NCI-H748 treated with DMSO at 0.1 percent for 48 hours (cell line): ENCODE results near the gene PTGER3.

ENCODE experiments used
- DNase-seq: peaks from one replicate; lab custom pipeline; 2025; lab: John Stamatoyannopoulos, UW

Gene PTGER3

DNA sequence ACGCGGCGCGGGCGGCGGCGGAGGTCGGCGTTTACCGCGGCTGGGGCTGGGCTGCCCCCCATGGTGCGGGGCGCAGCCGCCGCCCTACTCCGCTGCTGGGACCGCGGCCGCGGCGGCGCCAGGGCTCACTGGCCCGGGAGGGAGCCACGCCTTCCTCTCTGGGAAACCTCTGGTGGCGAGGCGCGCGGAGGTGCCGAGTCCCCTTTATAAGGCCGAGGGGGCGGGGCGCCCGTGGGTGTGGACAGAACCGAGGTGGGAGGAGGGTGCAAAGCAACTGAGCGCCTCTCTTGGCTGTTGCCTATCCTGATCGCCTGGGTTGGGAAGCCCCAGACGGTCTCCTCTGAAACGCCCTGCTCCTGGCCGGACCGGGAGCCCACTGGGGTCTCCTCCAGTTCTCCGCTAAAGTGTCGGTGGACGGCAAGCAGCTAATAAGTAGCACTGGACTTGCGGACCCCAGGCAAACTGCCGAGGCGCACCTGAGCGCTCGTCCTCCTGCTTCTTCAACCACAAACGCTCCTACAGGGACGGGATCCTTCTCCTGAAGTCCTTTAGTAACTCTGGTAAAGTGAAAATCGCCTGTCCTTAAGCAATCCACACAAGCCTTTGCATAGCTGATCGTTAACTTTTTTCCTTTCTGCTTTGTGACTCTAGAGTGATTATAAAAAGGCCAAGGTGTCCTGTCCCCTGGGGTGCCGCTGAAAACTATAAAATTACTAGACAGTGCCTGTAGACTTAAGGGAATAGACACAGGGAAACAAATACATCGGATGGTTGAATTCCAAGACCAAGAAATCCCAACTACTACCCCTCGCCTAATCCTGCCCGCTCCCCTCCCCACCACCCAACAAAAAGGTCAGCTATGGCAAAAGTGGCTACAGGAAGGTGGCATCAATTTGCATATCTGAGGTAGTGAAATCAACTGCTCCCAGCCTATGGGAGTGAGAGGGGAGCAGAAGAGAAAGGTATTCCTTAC is at the start of gene PTGER3:
Gene PTGER3 (minus strand): TSS at position 182 of the 973 bp plus-strand sequence. CDS start 239 bp downstream, outside the sequence.
- DNase-seq: peak; percentile 79

DNA sequence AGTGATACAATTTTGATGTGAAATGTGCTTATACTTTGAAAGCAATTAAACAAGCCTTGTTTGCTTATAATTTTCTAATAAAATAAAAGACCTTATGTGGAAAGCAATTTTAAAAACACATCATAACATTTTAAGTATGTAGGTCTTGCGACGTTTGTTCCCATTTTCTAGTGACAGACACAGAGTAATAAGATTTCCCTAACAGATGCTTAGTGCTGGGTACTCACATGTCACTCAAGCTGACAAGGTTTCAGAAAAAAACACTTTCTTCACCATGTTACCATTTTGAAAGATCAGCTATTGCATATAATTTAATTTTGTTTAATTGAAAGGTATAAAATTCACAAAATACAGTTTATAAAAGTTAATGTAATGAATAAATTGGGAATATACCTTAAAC is 47.3 kb upstream of the PTGER3 start:
- DNase-seq: no peak

DNA sequence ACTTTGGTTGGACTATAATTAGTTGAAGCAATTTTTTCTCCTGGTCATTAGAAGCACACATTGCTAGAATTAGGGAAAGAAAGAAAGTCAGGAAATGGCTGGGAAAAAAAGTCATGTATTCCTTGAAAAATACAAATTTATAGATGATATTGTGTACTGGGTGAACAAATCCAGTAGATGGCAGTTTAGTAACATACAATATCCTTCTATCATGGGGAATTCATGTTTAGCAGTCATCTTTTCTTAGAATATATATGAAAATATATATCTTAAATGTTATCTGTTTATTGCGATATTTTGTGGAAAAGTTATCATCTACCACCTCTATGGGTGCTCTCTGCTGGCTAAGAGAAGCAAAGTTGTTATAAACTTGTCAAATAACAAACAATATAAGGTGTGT is 46.3 kb upstream of the PTGER3 start:
- no peak for DNase-seq

DNA sequence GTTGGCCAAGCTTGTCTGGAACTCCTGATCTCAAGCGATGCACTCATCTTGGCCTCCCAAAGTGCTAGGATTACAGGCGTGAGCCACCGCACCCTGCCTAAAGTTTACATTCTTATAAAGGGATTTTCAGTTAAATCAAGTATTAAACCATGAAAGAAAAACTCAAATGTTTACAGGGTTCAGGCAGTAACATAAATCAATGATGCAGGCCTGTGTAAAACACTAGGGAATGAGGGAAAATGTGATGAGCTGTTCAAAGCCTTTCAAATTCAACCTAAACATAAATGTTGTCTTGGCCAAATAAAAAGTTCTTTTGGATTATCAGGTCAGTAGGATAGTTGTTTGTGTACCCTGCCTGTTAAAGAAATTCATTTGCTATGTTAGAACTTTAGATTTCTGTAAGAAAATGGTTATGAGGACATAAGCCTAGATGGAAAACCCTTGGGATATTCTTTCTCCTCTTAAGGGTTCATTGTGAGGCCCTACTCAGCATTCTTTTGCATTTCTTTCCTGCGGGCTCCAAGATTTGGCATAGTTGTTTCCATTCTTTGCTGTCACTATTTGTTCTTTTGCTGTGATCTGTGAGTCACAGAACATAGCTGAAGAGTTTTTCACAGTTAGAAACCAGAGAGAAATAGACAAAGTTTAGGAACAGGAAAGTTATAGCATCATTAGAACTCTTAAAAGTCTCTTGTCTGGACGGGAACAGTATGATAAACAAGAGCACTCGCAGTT is 42.1 kb upstream of the PTGER3 start:
- DNase-seq: no peak

DNA sequence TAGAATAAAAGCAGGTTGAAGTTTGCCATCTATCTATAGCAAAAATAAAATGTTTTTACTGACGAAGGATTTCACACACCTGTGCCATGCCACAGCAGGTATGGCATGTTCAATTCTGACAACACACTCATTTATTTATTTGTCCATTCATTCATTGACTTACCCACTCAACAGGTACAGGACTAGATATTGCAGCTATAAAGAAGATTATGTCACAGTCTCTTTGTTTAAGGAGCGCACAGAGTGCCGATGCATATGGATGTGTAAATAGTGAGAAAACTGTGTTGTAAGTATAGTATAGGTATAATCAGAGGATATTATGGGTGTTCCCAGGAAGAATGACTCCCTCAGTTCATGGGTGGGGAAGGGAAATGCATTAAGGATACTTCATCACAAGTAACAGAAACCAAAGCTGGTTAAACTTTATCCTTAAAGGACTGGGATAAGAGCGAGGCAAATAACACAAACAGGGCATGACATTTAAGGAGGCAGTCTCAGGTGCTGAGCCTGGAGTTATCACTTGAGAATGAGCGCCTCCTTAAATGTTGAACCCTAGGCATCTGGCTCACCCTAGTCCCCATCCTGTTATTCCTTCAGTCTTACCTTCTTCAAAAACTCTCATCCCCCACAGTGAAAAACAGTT is 41.1 kb upstream of the PTGER3 start:
- no peak for DNase-seq

DNA sequence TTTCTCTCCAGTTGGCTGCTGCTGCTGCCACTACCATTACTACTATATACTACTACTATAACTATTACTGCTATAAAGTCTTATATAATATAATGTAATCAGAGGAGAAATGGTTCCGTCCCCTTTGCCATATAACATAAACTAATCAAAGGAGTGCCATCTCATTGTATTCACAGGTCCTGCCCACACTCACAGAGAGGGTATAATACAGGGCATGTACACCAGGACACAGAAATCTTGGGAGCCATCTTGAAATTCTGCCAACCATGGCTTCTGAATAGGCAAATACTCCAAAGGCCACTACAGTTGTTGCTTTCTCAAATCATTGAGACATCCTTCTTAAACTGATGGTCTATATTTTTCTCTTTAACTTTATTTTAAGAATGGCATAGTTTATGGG is 40.1 kb upstream of the PTGER3 start:
- DNase-seq: no peak

DNA sequence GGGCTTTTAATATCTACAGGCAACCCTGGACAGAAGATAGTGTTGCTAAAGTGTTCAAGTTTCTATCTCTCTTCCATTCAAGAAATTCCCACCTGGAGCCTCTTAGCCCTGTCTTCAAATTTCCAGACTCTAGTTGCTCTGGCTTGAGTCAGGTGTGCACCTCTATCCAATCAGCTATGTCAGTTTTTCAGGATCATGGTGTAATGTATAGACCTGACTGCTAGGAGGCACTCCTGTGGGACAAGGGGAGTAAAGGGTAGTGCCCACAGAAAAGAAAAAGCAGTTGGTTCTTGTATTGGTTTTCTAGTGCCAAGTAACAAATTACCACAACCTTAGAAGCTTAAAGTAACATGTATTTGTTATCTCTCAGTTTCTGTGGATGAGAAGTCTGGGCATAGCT is 39.4 kb upstream of the PTGER3 start:
- no peak for DNase-seq

DNA sequence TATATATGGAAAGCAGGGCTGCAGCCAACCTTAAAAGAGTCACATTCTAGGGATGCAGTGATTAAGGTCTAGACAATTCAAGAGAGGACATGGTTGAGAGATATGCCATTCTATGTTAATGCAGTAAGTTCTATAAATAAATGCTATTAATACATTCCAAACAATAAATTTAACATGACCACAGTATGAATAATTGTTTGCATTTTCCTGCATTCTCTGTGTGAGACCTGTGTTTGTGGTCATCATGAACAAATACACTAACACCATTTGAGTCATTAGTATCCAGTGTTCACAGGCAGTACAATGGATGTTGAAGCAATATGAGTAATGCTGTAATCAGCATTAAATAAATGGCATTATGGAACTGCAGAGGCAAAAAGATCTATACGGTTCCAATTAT is 38.7 kb upstream of the PTGER3 start:
- no peak for DNase-seq

DNA sequence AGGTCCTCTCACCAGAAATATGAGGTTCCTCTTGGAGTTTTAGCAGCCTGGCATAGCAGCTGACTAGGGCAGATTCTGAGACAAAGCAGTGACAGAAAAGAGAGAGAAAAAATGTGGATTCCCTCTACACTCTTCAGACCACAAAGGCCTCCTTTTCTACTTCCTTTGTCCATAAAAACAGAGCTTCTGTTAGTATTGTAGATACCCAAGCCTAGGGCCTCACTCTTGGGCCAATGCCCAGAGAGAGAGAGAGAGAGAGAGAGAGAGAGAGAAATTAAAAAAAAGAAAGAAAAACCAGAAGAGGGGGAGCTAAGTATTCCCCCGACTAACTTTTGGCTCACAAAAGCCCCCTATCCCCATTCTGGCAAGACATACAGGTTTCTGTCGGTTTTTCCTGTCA is 35.7 kb upstream of the PTGER3 start:
- DNase-seq: no peak

DNA sequence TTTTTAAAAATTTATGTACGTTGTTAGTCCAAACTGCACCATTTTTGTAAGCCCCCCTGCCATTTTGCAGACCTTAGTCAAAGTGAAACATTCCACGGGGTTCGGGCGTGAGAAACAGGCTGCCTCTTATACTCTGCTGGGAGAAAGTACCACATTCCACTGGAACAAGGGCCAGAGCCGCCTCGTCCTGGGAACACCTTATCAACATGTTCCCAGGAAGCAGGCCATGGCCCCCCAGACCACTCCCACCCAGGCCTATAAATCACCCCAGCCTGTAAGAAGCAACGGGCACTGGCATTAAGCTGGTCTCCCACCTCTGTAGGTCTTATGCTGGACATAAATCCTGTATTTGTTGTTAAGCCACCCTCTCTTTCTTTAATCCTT is 34.1 kb upstream of the PTGER3 start:
- no peak for DNase-seq

DNA sequence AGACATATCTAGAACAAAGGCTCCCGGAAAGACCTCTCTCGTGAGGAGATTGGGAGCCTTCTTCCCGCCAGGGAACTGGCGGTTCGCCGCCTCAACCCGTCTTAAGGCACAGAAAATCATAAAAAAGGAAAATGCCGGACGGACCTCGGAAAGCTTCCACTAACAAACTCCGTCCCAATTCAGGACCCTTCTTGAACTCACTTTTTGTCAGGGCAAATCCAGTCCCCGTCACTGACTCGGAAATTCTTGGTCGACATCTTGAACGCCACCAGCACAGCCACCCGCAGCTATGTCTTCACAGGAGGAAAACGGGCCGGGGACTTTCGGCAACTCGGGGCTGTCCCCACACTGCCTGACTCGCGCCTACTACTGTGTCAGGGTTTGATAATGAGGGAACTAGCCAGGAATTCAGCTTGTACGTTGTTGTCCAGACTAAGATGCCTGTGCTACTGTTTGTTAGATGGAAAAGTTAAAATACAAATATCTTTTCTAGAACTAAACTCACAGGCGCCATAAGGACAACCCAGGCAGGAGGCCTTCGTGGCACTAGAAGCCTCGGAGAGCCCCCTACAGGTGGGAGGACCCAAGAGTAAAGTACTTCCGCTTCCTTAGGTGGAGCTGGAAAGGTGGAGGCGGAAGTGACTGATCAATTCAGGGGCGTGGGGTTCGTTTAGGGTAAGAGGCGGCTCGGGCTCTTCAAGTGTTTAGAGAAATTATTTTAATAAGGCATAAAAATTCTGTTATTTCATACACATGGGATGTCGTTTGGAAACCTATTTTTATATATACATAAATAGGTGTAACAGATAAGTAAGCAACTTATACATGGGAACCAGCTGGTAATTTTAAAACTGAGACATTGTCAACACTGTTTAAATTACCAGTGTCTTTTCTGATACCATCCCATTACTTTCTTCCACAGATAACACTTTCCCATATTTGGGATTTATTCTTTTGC is 33.4 kb upstream of the PTGER3 start, which contains the start of gene ZRANB2:
Gene ZRANB2 (minus strand): TSS at position 297 of the 958 bp plus-strand sequence. CDS start 40 bp downstream, at position 257.
- peak; percentile 94 for DNase-seq

DNA sequence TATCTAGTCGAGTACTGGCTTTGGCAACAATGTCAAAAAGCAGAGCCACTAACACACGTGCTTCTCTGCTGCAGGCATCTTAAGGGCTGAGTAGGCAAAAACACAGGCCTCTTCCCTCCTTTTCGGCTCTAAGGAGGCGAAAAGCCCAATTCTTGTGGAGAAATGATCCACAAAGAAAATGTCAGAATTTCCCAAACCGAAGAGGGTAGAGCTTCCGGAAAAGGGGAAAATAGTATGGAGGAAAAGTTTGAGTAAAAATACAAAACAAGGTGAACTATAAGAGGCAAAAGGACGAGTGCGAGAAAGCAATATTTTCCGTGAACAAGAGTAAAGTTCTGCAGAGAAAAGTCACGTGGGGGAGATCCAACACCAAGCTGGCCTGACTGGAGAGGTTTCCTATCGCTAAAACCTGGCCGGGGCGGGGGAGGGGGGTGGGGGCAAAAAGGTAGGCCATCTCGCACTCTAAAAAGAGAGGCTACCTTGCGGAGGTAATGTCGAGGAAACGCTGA is 32.7 kb upstream of the PTGER3 start:
- DNase-seq: no peak

DNA sequence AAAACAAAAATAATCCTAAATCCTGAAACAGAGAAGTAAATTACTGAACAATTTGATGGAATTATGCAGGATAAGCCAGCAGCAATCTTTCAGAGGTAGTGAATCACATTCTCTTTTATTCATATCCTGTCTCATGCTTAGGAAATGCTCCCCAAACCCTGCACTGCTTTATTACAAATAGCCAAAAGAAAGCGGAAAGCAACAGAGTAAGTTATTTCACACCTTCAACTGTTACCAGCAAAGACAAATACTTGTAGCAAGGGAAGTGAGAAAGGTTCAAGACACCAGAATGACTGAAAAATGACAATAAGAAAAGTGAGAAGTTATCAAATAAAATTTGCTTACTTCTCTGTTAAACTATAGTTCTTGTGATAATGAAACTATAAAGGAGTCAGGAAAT is 27.1 kb upstream of the PTGER3 start:
- no peak for DNase-seq

DNA sequence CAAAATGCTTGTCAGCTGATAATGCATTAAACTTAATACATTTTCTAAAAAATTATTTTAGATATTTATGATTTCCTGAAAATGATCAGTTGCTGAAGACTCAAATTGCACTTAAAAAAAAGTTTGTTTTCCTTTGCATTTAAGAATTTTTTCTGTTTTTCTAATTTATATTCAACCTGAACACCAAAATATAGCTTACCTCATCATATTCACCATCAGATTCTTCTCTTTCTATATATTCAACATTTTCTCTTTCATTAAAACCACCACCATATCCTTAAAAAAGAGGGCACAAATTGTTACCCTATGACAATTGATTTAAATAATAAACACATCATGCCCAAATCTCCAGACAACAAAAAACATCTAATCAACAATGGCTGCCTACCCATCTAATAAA is 24.7 kb upstream of the PTGER3 start:
- DNase-seq: no peak

DNA sequence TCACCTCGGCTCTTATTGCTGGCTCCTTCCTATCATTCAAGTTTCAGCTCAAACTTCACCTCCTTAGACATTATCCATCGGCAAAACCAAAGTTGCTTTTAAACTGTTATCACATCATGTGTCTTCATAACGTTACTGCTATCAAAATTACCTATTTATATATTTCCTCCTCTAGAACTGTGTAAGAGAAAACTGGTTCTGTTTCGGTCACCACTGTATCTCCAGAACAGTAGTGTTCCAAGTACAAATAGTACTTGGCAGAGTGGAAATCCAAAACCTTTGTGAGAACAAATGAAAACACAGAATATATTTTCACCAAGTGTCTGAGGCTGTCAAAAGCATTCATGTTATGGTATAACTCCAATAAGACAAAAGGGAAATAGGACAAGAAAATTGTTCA is 24.1 kb upstream of the PTGER3 start:
- DNase-seq: no peak

DNA sequence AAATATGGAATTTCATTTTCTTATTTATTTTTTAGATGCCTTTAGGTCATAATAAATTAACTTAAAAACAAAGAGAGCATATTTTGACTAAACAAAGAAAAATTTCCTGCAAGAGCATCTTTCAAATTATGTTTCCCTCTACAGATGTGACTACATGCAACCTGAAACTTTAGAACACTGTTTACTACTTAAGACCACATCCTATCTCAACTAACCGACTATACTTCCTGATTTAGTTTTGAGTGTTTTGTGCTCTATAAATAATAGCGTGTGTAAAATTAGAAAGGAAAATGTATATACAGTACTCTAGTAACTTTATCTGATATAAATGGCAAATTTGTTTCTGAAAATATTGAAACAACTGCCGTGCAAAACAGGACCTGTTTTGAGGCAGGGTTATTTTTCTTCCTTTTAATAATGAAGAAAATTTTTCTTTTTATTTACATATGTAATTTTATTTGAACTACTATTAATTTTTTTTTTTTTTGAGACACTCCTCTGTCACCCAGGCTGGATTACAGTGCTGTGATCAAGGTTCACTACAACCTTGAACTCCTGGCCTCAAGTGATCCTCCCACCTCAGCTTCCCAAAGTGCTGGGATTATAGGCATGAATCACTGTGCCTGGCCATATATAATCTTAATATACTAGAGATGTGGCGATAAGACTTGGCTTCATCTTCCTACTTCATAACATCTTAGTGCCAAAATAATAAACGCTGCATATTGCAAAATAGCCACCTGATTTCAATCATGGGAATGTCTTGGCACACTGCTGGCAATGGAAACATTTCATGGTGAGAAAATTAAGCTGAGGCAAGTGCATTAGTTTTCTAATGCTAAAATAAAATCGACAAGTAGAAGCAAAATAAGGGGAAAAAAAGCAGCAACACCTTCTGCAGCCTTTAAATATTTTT is 21.0 kb upstream of the PTGER3 start:
- DNase-seq: no peak

DNA sequence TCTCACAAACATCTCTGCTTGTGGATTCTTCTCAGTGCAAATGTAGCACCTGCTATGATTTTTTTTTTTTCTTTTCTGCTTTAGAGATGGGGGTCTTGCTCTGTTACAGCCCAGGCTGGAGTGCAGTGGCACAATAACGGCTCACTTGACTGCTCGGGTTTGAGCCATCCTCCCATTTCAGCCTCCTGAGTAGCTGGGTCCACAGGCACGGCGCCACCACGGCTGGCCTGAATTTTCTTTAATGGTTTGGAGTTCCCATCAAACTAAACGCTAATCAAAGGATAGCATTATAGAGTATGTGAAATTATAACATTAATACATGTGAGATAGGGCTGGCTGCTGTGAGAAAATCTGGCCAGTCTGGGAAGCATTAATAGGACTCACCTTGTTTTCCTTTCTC is 7.2 kb upstream of the PTGER3 start:
- DNase-seq: no peak

DNA sequence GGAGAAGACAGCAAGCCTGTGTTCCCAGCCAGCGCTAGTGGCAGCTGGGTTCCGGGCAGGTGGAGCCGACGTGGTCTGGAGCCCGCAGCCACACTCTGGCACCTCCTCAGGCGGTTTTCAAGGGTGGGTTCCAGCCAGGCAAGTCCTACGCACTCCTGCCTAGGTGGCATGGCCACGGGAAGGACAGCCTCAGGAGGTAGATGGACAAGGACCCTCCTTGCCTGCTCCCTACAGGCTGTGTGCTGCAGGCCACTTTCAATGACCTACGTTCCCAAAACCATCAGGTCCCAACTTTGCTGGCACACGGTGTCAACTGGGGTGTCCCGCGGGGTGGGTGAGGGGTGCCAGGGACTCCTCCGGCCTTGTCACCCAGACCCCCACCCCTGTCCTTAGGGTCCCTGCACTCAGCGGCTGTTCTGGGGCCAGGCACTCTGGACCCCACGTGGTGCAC is 6.7 kb upstream of the PTGER3 start:
- DNase-seq: no peak

DNA sequence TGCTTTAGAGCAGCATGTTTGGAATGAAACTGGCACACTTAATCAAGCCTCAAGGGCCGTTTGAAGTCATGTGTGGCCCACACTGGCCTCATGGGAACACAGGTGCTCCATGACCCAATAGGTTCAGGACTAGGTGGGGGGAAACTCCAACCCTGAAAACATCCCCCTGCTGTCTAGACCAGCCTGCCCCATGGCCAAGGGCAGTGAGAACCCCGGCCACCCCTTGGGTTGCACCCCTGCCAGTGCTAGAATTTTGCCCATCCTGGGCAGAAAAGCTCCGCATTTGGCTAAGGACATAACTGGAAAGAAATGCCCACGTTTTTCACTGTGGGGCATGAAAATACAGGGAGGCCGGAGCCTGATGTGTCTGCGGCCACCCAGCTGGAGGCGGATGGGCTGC is 6.1 kb upstream of the PTGER3 start:
- DNase-seq: no peak

DNA sequence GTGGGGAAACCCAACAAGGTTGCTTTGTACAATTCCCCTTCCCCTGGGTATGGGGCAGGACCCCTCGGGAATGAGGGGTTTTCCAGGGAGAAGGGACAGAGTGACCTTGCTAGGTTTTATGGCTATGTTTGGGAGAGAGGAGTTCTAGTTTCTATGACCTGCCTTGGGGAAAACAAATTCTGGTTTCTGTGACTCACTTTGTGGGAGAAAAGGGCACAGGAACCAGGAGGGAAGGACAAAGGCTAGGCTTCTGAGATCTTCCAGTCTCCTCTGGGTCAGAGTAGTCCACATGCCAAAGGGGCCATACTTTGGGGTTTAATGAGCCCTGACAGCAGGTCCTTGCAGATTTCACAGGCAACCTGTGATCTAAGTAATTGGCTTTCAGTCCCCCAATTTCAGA is 5.5 kb upstream of the PTGER3 start:
- no peak for DNase-seq
